AG08396 (cell line): ENCODE measurements around the gene MROH7.

Experiments used
- DNase-seq: peaks from one replicate; pipeline ENCODE4 v3.0.0; 2012; ENCODE audit warnings: low spot score, mixed read lengths

The MROH7 gene

GRCh38 chr1:54651608-54652007 is 10.0 kb downstream of the MROH7 start:
- no peak for DNase-seq

GRCh38 chr1:54652168-54652567 is 10.6 kb downstream of the MROH7 start:
- no peak for DNase-seq

- peak; percentile 52 for DNase-seq
Measured at GRCh38 chr1:54653036-54653435, 11.4 kb downstream of the MROH7 start.

- DNase-seq = no peak
Measured at GRCh38 chr1:54658164-54658913, 16.8 kb downstream of the MROH7 start.

- DNase-seq = no peak
Measured at GRCh38 chr1:54663725-54664124, 22.1 kb downstream of the MROH7 start.

GRCh38 chr1:54664364-54664763 is 22.8 kb downstream of the MROH7 start:
- DNase-seq = no peak

GRCh38 chr1:54665852-54666251 is 24.3 kb downstream of the MROH7 start:
- no peak for DNase-seq

- no peak for DNase-seq
Measured at GRCh38 chr1:54666333-54666732, 24.7 kb downstream of the MROH7 start.

- no peak for DNase-seq
Measured at GRCh38 chr1:54667797-54668196, 26.2 kb downstream of the MROH7 start.

- DNase-seq = no peak
Measured at GRCh38 chr1:54668567-54668966, 27.0 kb downstream of the MROH7 start.

GRCh38 chr1:54671985-54672608 is 30.5 kb downstream of the MROH7 start:
- peak; percentile 72 for DNase-seq

- DNase-seq = no peak
Measured at GRCh38 chr1:54678776-54679643, 37.4 kb downstream of the MROH7 start.

- no peak for DNase-seq
Measured at GRCh38 chr1:54679706-54680105, 38.1 kb downstream of the MROH7 start.

GRCh38 chr1:54680387-54680786 is 38.8 kb downstream of the MROH7 start:
- no peak for DNase-seq

- no peak for DNase-seq
Measured at GRCh38 chr1:54681358-54681757, 39.8 kb downstream of the MROH7 start.

GRCh38 chr1:54683453-54683852 is 41.9 kb downstream of the MROH7 start:
- DNase-seq = no peak

- no peak for DNase-seq
Measured at GRCh38 chr1:54685335-54685905, 43.8 kb downstream of the MROH7 start.

- DNase-seq = no peak
Measured at GRCh38 chr1:54686155-54686554, 44.6 kb downstream of the MROH7 start.

- no peak for DNase-seq
Measured at GRCh38 chr1:54694771-54695170, 53.2 kb downstream of the MROH7 start.

GRCh38 chr1:54695221-54695620 is 53.6 kb downstream of the MROH7 start:
- no peak for DNase-seq

GRCh38 chr1:54695764-54696163 is 54.2 kb downstream of the MROH7 start:
- no peak for DNase-seq

- DNase-seq = no peak
Measured at GRCh38 chr1:54696262-54696661, 54.7 kb downstream of the MROH7 start.

GRCh38 chr1:54697896-54698295 is 56.3 kb downstream of the MROH7 start:
- DNase-seq = no peak
